ENCODE data around the gene CMC4. TPM values are rescaled to one million over a fixed set of nuclear protein-coding genes. Genes with fewer than 3 reads are reported as not detected.

CMC4 gene
- total RNA-seq, 1 experiment from 2014 or later = 15.8 TPM

DNA sequence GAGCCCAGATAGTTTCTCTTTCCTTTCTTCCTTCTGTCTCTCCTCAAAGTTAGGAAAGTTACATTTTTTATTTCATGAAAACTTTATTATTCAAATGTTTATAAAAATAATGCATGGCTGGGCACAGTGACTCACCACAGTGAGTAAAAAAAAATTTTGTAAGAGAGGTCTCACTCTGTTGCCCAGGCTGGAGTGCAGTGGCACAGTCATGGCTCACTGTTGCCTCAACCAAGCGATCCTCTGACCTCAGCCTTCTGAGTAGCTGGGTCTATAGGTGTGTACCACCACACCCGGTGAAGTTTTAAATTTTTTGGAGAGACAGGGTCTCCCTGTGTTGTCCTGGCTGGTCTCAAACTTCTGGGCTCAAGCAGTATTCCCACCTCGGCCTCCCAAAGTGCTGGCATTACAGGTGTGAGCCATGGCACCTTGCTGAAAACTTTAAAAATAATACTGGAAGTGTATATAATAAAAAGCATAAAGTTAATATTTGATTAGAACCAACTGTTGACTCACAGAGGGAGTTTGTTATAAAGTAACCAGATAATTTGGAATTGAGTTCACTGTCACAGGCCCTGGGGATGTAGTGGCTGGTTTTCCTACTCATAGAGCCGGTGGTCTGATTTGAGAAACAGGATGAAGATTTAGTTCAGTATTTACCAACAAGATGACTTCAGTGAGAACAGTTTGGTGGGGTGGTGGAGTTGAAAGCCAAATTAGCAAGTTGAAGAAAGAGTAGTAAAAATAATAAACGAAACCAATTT is 18.0 kb downstream of the CMC4 start:
- no TSS peak for BruUV-seq (replicated peaks)
- Histone ChIP-seq H4K20me1 (ENCODE audit: insufficient read depth) (no peaks in the 10 kb centered on the region), H3K36me3 (ENCODE audit: low read depth) (no peaks in the 10 kb centered on the region), H3K4me2 (no peak overlapping the region), H3K4me3 (no peak overlapping the region), H3K9me2 (ENCODE audit: insufficient read depth) (no peaks in the 10 kb centered on the region), H3K9me3 (ENCODE audit: insufficient read depth, low read depth) (no peaks in the 10 kb centered on the region), H3K79me2 (ENCODE audit: low read depth) (no peaks in the 10 kb centered on the region), H2AFZ (no peak overlapping the region), H3K27me3 (ENCODE audit: insufficient read depth, low read depth) (no peaks in the 10 kb centered on the region), H3F3A (ENCODE audit: insufficient read depth, low read depth) (no peaks in the 10 kb centered on the region), H3K4me1 (replicated peaks; ENCODE audit: insufficient read depth) (no peaks in the 10 kb centered on the region), H3K27ac (no peak overlapping the region)
- intact Hi-C loops (cut with micrococcal nuclease; ENCODE audit: unreplicated experiment) = no loop called here
- no peak for DNase-seq
- TF ChIP-seq, protein P1, sequence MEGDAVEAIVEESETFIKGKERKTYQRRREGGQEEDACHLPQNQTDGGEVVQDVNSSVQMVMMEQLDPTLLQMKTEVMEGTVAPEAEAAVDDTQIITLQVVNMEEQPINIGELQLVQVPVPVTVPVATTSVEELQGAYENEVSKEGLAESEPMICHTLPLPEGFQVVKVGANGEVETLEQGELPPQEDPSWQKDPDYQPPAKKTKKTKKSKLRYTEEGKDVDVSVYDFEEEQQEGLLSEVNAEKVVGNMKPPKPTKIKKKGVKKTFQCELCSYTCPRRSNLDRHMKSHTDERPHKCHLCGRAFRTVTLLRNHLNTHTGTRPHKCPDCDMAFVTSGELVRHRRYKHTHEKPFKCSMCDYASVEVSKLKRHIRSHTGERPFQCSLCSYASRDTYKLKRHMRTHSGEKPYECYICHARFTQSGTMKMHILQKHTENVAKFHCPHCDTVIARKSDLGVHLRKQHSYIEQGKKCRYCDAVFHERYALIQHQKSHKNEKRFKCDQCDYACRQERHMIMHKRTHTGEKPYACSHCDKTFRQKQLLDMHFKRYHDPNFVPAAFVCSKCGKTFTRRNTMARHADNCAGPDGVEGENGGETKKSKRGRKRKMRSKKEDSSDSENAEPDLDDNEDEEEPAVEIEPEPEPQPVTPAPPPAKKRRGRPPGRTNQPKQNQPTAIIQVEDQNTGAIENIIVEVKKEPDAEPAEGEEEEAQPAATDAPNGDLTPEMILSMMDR (conservative IDR thresholded peaks at IDR 0.05) = no peak
- no peak for TF ChIP-seq EZH2 (IDR thresholded peaks at IDR 0.05; ENCODE audit: low read depth)
- ChIA-PET CTCF (no interaction called here), POLR2A (ENCODE audit: unreplicated experiment) (no interaction called here)

DNA sequence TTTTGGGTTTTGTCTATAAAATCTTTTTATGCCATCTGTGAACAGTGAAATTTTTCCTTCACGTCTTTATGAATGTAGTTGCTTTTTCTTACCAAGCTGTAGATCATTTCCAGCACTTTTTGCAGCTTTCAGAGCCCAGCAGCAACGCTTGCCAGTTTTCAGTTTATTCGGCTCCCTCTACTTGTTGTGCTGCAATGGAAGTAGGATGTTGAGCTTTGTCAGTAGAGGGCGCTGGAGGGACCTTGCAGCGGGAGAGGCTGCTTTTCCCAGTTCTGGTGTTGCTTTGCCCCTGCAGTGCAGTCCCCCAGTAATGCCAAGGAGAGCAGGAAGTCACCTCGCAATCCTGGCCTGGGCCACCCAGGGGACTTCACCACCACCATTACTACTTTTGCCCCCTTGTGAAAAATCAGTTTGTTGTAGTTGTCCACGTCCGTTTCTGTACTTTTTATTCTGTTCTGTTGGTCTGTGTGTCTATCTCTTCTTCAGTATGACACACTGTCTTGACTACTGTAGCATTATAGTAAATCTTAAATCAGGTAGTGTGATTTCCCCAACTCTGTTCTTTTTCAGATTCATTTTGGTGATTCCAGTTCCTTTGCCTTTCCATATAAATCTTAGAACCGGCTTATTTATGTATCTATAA is 21.8 kb downstream of the CMC4 start:
- 0 out of 2 replicates have a peak, but pooled peaks cover 3% of the 10 kb centered on the region for H3K36me3 ChIP-seq (ENCODE audit: low read depth)
- no peaks in the 10 kb centered on the region for H4K20me1 ChIP-seq (ENCODE audit: insufficient read depth)
- ChIA-PET CTCF (no interaction called here), POLR2A (ENCODE audit: unreplicated experiment) (interaction anchor here (0.5 kb wide), 1 partner anchor 119 kb away, joined by 4 read pairs; no protein-coding TSS in a partner anchor)
- TF ChIP-seq, protein P1 (conservative IDR thresholded peaks at IDR 0.05) = peak; percentile 58
- no peak for TF ChIP-seq EZH2 (IDR thresholded peaks at IDR 0.05; ENCODE audit: low read depth)
- no peaks in the 10 kb centered on the region for H3F3A ChIP-seq (ENCODE audit: insufficient read depth, low read depth)
- no peak overlapping the region for H3K4me3 ChIP-seq
- BruUV-seq (replicated peaks) = no TSS peak
- H3K27me3 ChIP-seq (ENCODE audit: insufficient read depth, low read depth) = no peaks in the 10 kb centered on the region
- no peaks in the 10 kb centered on the region for H3K79me2 ChIP-seq (ENCODE audit: low read depth)
- no peaks in the 10 kb centered on the region for H3K4me1 ChIP-seq (replicated peaks; ENCODE audit: insufficient read depth)
- H3K27ac ChIP-seq = no peak overlapping the region
- H3K9me2 ChIP-seq (ENCODE audit: insufficient read depth) = no peaks in the 10 kb centered on the region
- no peaks in the 10 kb centered on the region for H3K9me3 ChIP-seq (ENCODE audit: insufficient read depth, low read depth)
- no peak overlapping the region for H2AFZ ChIP-seq
- intact Hi-C loops (cut with micrococcal nuclease; ENCODE audit: unreplicated experiment) = no loop called here
- peak; percentile 21 to 37 for DNase-seq
- no peak overlapping the region for H3K4me2 ChIP-seq

DNA sequence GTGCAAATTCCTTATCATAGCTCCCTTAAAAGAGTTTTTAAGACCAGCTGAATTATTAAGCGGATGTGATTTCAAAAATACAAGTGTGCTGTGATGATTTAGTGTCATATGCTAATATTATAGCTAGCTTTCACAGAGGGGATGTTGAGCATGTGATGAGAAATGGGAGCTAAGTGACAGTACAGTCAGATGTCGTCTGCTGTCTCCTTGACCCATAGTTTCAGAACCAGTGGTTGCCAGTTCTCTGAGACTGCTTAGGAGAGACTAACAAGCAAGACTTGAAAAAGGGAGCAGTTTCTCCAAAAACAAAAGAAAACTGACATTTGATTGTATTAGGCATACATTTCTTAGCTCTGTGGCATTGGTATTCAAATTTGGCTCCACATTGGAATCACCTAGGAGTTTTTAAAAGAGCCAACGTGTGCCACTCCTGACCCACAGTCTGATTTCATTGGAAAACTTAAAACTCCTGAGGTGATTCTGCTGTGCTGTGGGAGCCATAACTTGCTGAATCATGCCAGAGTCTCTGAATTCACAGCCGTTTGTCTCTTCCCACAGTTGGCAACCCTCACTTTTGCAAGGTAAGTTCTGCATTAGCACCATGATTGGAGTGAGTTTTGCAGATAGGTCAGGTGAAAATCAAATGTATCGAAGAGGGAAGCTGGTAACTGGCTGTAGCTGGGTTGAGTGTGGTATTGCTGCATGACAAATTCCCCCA is 24.0 kb downstream of the CMC4 start:
- CTCF ChIA-PET = no interaction called here
- H3K9me3 ChIP-seq (ENCODE audit: insufficient read depth, low read depth) = no peaks in the 10 kb centered on the region
- POLR2A ChIA-PET (ENCODE audit: unreplicated experiment) = no interaction called here
- H3K27ac ChIP-seq = no peak overlapping the region
- no peak for DNase-seq
- no peak overlapping the region for H3K4me2 ChIP-seq
- no peaks in the 10 kb centered on the region for H3F3A ChIP-seq (ENCODE audit: insufficient read depth, low read depth)
- no peaks in the 10 kb centered on the region for H3K79me2 ChIP-seq (ENCODE audit: low read depth)
- no peaks in the 10 kb centered on the region for H3K27me3 ChIP-seq (ENCODE audit: insufficient read depth, low read depth)
- H3K4me1 ChIP-seq (replicated peaks; ENCODE audit: insufficient read depth) = no peaks in the 10 kb centered on the region
- no TSS peak for BruUV-seq (replicated peaks)
- TF ChIP-seq, protein P1 (conservative IDR thresholded peaks at IDR 0.05) = no peak
- no peak for TF ChIP-seq EZH2 (IDR thresholded peaks at IDR 0.05; ENCODE audit: low read depth)
- 0 out of 2 replicates have a peak, but pooled peaks cover 3% of the 10 kb centered on the region for H3K36me3 ChIP-seq (ENCODE audit: low read depth)
- H2AFZ ChIP-seq = no peak overlapping the region
- H3K4me3 ChIP-seq = no peak overlapping the region
- H4K20me1 ChIP-seq (ENCODE audit: insufficient read depth) = no peaks in the 10 kb centered on the region
- intact Hi-C loops (cut with micrococcal nuclease; ENCODE audit: unreplicated experiment) = no loop called here
- H3K9me2 ChIP-seq (ENCODE audit: insufficient read depth) = no peaks in the 10 kb centered on the region
